ENCODE data around the gene MGRN1.

MGRN1 gene

DNA sequence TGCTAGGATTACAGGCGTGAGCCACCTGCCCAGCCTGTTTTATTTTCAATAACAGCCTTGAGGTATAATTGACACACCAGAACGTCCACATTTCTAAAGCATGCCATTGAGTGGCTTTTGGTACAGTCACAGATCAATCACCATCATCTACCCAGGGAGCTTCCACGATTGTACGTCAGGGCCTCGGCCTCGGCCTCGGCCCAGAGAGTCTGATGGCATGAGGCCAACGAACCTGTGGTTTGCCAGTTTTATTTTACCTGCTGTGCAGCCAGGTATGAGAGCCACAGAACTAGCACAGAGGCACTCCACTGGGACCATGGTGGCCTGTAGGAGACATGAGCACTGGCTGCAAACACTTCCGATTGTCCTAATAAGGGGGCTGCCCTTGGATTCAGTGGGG lies 18.3 kb upstream of the MGRN1 start:
- no peak for FAIRE-seq

DNA sequence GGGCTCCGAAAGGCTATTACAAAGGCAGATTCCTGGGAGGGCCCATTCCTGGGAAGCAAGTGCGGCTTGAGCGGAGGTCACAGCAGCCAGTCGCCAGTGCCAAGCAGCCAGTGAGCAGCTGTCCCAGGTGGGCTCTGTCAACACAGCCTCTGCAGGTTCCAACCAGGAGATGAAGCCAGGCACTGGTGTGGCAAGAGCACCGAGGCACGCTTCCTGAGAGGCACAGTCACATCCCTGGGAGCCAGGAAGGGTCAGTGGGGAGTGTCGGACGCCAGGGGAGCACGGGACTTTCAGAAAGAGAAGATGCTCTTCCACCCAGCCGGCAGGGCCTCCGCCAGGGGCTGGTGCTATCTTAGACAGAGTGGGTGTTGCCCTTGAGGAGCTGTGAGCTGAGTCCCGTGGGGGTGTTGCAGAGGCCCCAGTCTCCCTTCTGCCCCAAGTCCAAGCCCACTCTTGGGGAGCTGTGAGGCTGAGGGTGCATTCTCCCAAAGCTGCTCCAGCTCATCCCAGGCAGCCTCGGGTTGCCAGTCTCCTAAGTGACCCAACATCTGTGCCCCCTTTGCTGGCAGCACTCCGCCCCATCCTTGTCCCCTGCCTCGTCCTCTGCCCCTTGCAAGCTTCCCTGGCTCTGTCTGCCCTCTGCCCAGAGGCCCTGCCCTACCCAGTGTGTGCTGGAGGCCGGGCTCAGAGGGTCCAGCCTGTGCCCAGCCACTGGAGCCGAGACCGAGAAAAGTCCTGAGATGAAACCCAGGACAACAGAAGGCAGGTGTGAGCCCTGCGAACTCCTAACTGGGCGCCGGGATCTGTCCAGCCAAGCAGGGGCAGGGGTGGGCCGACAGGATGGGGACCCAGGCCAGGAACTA lies 16.6 kb upstream of the MGRN1 start:
- no peak for FAIRE-seq

GRCh38 chr16:4608704-4608980 lies 16.0 kb upstream of the MGRN1 start:
- FAIRE-seq, result no peak

- no peak for FAIRE-seq
These were observed 15.2 kb upstream of the MGRN1 start for GRCh38 chr16:4609200-4610010.

DNA sequence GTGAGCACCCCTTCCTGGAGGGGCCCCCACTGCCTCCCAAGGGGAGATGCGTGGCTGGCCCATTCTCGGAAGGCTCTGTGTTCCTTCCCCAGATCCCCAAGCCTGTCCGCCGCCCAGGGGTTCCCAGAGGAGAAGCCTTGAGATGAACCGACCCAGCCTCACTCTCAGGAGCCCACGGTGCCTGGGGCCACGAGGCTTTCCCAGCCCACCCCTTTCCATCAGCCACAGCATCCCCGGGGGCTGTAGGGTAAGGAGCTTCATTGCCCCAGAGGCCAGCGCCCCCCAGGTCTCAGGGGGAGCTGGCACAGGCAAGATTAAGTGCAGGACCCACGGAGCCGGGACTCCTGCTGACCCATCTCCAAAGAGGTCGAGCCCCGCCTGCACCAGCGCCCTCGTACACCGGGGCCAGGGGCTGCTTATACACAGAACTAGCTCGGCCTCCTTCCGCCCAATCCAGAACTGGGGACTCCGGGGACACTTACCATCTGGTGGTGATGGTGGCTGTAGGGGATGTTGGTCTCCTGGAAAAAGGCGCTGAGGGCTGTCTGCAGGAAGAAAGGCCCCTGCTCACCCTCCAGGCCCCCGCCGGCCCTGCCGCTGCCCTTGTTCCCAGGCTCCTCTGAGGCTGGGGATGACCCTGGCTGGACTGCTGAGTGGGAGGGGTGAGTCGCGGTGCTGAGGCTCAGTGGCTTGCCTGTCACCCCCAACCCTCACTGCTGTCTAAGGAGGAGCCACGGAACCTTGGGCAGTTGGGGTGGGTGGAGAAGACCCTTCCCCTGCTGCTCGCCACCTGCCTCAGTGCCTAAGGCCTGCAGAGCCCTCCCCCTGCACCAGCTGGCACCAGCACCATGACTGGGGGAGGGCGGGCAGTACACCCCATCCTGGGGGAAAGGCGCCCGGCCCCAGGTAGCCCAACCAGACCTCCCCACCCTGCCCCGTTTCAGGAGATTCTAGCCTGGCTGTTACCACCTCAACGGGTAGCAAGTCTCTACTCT lies 14.3 kb upstream of the MGRN1 start:
- no peak for FAIRE-seq

- no peak for FAIRE-seq
These were observed 13.1 kb upstream of the MGRN1 start for GRCh38 chr16:4611337-4612021.

DNA sequence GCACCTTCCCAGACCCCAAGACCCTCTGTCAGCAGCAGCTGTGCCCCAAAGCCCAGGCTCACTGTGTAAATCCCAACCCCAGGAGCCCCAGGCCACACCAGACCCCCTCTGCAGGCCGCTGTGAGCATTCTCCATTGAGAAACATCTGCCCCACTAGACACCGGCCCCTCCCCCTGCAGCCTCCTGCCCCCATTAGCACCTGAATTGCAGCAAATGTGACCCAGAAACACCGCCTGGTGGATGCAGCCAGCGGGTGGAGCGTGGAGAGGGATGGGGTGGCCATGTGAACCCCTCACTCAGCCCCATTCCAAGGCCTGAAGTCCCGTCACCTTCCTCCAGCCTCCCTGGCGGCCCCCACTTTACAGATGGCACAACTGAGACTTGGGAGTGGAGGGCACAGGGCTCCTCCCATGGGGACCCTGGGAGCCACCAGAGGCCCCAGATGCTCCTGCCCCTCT lies 12.1 kb upstream of the MGRN1 start:
- FAIRE-seq, result no peak

GRCh38 chr16:4612977-4613635 lies 11.5 kb upstream of the MGRN1 start:
- FAIRE-seq, result no peak

DNA sequence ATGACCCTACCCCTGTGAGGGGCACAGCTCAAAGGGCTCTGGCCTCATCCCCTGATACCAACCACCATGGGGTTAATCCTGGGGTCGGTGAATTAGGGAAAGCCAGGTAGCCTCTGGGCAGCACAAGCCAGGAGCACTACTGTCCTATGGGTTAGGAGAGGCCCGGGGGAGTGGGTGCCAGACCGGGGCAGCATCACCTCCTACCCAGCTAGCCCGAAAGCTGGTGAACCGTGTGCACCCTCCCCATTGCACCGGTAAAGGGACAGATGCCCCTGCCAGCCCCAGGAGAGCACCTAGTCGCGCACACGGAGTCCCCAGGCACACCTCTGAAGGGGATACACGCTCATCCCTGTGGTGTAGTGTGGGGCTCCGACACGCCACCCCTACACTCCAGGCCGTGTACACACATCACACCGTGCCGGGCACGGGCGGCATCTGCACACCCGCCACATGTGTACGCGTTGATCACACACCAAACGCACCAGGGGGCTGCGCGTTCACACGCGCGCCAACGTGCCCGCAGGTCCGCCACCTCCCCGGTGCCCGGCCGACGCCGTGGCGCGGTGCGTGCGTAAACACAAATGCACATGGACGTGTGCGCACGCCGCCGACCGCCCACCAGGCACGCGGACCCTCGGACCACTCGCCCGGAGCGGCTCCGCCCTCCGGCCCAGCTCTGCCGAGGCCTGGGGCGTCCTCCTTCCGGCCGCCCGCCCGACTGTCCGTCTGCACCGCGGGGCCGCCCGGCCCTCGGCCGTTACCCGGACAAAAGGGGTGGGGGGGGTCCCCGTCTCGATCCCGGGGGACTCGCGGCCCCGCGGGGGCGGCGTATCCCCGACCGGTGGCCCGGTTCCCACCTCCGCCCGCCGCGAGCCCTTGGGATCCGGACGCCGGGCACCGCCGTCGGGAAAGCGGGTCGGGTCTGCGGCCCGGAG lies 10.7 kb upstream of the MGRN1 start:
- no peak for FAIRE-seq

DNA sequence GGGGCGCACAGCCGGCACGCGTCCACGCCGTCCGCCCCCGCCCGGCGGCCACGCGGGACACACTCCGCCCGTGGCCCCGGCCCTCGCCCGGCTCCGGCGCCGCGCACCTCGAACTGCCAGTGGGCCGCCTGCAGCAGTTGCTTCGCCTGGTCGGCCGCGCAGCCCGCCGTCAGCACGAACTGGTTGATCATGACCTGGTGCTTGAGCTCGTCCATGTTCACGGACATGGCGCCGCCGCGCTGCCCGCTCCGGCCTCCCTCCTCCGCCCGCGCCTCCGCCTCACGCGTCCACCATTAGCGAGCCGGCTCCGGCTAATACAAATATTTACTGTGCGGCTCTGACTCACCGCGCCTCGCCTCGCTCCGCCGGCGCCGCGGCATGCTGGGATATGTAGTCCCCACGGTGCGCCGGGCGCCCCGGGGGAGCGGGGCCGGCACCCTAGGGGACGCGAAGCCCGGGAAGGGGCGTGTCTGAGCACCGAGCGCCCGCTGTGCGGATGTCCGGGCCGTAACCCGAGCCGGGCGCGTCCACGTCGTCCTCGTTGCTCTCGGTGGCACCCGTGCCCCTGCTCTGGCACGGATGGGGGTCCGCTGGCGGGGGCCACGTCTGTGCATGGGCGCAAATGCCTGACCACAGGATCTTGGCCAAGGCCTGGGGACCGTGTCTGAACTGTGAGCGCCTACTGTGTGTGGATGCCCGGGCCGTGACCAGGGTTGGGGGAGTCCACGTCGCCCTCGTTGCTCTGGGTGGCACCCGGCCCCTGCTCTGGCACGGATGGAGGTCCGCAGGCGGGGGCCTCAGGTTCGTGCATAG lies 9.8 kb upstream of the MGRN1 start, which contains the start of gene UBALD1:
TSS of gene UBALD1 (minus strand) at position 318 of the 813 bp plus-strand sequence. CDS start at position 227, 91 bp downstream.
- FAIRE-seq, result no peak

- FAIRE-seq, result no peak
These were observed 9.1 kb upstream of the MGRN1 start for GRCh38 chr16:4615384-4616046.

DNA sequence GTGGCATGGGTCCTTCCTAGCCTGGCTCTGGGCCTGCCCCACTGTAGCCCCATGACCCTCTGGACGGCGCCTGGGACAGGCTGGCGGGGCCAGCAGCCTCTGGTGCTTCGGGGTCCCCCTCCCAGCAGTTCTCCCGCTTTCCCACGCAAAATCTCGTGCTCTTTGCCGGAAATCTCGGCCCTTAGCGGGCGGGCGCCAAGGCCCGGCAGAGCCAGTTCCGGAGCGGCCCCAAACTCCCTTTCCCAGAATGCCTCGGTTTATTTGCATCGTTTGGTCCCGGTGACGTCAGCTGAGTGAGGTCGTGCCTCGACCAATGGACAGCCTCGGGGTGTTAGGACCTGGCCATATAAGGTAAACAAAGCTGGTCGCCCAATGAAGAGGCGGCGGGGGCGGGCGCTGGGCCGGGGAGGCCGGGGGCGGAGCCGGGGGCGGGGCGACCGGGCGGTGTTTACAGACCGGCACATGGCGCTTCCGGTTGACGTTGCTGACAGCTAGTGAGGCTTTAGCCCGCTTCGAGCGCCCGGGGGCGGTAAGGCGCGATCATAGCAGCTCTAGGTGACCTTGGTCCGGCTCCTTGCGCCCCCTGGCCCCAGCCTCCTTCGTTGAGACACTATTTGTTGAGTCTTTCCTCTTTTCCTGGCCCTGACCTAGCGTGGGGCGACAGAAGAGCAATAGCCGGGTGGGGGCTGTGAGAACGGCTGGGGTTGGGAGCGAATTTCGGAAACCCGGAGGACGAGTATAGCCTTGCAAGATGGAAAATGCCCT lies 8.4 kb upstream of the MGRN1 start:
- FAIRE-seq, result peak; percentile 96

DNA sequence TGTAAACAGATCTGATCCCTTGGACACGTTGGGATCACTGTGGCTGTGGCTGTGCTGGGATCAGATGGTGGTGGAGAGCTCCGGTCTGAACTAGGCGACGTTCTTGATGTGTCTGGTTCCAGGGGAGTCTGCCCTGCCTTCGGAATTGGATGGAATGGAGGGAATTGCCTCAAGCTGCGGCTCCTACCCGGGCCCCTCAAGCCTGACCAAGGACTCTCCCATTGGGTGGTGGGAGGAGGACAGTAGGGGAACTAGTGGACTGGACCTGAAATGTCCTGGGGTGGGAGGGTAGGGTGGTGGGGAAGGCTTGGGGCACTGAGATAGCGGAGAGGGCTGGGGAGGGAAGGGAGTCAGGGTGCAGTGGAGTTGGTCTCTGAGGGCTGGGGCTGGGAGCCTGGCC lies 6.7 kb upstream of the MGRN1 start:
- FAIRE-seq, result no peak

GRCh38 chr16:4618645-4619418 lies 5.8 kb upstream of the MGRN1 start:
- FAIRE-seq, result no peak

GRCh38 chr16:4623593-4623992 lies 1.0 kb upstream of the MGRN1 start:
- no peak for FAIRE-seq

- FAIRE-seq, result no peak
These were observed 367 bp downstream of the MGRN1 start for GRCh38 chr16:4624827-4625559.
